Hippocampal formation (tissue), 2 donors: ENCODE results near the gene MAD1L1.
"Not testable (repeated sequence)": the region's sequence is repeated elsewhere in the genome, so short reads cannot be mapped to it uniquely, and the experiment has no call there.

ENCODE experiments used
- DNase-seq, 2 donors: peaks; one replicate each; lab custom pipeline; 2025; lab: John Stamatoyannopoulos, UW

Gene MAD1L1

DNA sequence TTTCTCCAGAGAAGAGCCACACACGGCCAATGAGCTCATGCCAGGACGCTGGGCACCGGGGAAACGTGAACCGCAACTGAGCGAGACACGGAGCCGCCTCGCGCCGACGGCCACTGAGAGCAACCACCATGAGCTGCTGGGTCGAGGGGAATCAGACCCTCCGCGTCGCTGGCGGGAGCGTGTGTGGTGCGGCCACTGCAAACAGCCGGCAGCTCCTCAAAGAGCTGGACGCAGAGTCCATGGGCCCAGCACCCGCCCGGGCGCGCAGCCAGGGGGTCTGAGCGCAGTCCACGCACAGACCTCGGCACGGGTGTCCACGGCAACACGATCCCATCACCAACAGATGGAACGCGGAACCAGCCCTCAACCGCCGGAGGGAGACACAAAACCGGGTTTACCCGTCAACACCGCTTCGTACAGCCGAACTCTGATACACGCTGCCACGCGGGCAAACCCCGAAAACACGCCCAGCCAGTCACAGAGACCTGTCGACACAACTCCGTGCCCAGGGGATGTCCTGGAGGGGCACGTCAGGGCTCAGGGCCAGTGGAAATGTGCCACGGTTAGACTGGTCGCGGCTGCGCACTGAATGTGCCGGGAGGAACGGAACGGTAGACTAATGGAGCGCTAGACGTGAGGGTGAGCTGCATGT lies 415.6 kb downstream of the MAD1L1 start:
- DNase-seq: no peak

DNA sequence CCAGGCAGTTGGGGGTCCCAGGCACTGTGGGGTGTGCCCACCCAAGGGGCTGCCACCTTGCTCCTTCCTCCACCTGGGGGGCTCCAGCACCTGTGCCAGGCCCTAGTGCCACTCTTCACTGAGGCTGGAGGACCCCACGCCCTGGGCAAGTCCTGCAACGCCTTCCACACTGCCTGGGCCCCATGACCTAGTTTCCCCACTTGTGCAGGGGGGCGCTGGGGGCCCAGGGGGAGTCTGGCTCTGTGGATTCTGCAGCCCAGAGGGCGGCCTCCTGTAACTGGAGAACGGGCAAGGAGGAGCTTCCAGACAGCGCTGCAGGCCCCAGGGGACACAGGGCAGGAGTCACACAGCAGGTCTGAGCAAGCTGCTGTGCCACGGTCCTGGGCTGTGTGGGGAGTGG lies 416.3 kb downstream of the MAD1L1 start:
- DNase-seq: not testable (repeated sequence)

DNA sequence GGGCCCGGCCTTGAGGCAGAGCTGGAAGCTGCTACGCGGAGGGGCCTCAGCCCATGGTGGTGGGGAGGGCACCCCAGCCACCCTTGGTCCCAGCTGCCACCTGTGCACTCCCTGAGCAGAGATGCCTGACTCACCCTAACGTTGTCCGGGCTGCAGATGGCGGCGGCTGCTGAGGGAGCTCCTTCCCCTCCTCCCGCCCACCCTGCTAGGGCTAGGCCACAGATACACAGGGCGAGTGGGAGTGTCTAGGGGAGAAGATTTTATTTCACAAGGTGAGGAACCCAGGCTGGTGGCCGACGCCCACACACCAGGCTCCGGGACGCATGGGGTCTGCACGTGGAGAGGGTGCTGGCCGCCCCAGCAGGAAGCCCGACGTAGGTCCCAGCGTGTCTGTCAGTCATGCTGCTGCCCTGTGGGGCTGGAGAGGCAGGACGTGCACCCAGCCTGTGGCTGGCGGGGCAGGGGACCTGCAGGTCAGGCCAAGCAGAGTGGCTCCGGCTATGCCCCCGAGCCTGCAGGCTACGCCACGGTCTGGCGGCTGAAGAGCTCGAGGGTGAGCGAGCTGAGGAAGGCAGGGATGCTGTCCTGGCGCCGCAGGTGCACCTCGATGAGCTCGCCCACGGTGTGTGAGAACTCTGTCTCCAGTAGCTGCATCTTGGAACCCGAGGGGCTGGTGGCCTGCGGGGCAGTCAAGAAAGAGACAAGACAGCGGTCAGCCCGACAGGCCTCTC lies 417.0 kb downstream of the MAD1L1 start:
- not testable (repeated sequence) for DNase-seq

DNA sequence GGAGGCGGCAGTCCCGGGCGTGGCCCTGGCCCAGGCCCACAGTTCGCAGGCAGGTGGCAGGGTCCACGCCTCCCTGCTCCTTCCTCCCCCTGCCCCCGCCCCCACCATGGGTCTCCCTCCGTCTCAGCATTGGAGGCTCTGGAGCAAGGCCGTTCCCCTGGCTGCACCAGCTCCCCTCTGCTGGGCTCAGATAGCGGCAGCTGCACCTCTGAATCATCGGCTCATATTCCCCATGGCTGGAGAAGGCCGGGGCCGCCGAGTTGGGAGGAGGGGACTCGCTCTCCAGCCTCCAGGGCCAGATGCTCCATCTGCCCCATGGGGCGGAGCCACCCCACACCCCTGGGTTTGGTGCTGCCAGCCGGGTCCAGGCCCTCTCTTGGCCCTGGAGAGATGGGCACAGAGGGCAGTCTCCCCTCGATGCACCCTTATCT lies 417.7 kb downstream of the MAD1L1 start:
- no peak for DNase-seq

DNA sequence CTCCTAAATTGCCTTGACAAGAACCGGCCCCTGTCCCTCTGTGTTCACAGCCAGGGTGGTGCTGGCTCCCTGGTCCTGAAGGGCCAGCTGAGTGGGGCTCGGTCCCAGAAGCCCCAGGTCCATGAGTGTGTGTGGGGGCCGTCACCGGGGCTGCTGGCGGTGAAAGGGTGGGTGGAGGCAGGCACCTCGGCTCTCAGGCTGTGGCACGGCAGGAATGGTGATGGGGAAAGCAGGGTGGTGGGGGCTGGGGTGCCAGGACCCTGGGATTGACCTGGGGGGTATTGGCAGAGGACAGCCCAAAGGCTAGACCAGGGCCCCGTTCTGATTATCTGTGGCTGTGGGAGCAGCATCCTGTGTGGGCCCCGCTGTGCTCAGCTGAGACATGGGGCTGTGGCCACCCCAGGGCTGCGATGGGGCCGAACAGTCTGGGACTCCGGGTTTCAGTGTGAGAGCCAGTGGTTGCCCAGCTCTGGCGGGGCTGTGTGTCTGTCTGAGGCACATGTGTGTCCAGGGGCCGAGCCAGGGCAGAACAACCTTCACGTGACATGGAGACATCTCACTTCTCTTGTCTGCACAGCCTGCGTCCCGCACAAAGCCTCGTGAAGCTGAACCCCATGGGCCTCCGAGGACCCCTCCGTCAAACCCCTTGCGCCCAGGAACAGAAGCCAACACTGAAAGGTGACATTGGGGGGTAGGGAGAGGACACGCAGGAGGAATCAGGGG lies 418.5 kb downstream of the MAD1L1 start:
- DNase-seq: no peak

DNA sequence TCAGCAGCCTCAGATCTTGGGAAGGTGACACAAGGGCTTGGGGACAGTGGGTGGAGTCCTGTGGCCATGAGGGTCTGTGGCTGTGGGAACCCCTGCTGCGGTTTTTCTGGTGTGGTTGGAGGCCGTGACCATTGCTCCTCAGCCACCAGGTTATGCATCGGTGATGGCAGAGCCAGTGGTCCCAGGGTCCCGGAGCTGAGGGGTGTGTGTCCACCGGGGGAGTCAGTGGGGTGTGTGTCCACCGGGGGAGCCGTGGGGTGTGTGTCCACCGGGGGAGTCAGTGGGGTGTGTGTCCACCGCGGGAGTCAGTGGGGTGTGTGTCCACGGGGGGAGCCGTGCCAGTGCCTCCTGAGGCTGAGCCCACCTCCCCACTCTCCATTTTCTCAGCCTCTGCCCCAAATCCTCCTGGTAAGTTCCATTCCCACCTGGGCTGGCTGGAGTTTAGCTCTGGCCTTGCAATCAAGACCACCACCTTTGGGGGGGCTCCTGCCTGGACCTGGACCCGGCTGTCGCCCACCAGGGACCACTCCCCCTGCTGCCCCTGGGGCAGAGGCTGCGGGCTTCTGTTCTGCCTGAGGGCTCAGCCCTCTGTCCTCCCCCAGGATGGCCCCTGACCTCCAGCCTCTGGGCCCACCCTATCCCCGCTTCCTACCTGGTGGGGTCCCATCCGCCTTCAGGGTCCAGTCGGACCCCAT lies 419.2 kb downstream of the MAD1L1 start:
- DNase-seq: no peak

DNA sequence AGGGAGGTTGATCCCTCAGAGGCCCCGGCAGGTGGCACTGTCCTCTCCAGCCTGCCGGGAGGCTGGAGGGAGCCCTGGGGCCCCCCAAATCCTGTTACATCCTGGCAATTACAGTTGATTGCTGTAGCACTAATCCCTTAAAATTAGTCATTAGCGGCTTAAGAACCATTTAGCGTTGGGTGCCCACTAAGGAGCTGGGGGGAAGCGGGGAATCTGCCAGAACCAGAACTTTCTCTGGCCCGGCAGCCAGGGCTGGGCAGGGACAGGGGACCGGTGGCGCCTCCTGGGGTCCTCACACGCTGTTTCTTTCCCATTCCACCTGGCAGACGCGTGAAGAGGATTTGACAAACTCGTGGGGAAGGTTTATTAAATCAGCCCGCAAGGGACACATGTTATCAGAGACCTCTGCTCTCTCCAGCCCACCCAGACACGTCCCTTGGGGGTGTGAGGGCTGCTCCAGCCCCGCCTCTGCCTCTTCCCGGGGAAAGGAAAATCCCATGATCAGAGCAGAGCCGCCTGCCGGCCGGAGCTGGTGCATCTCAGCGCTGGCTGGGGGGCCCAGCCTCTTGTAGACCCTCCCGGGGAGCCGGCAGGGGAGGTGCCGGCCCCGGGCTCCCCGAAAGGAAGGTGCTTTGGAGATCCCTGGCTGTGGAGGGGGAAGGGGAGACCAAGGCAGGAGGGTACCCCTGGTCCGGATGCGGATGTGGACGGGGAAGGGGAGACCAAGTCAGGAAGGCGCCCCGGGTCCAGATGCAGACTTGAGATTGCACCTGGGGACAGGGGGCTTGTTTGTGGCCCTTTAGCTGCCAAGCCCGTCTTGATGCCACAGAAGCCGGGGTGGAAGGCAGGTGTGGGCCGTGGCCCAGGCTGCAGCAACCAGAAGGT lies 420.0 kb downstream of the MAD1L1 start:
- no peak for DNase-seq

DNA sequence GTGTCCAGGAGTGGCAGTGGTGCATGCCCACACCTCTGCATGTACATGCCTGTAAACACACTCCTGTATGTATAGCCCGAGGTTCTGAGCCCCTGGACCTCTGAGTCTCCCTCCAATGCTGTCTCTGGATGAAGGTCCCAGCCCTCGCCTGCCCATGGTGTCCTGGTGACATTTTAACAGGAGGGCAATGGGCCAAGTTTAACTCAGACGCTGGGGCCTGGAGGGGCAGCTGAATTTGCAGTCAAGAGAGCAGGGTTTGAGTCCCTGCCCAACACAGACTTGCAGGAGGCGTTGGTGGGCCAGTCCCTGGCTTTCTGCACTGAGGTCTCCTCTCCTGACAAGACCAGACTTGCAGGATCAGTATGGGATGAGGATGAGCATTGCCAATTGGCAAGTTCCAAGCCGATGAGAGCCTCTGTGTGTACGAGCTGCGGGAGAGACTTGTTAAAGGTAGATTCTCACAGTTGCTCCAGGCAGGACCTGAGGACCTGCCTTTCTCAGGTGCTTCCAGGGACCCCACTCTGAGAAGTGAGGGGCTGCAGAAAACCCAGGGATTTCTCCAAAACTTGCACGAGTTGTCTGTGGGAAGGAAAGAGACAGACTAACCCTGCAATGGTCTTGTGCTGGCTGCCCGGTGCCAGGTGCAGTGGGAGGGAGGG lies 420.8 kb downstream of the MAD1L1 start:
- no peak for DNase-seq

DNA sequence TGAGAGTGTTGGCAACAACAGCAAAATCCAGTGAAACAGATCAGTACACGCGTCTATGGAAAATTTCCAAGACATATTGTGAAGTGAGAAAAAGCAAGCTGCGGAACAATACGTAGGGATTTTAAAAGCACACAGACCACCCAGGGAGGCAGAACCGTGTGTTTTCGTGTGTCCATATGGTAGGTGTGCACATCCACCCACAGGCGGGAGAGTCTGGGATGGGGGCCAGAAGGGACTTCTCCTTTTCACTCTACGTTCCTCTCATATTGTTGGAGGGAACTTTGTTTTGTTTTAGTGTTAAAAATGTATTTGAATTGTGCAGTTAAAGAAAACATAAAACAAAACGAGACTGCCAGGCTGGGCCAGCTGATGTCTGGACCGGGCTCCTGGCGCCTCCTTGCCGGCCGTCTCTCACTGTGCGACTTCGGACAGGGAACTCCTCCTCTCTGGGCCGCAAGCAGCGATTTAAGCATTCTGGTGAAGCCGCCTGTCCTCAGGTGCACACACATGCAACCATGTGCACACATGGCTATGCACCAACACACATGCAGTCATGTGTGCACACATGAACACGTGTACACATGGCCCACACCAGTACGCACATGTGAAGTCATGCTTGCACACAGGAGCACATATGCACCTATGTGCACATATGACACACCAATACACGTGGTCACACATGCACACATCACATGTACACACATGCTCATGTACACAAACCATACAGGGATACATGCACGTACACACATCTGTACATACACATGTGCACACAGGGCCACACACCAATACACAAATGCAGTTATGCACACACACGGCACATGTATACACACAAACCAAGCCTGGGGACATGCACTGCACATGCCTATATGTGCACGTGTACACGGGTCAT lies 421.5 kb downstream of the MAD1L1 start:
- no peak for DNase-seq

DNA sequence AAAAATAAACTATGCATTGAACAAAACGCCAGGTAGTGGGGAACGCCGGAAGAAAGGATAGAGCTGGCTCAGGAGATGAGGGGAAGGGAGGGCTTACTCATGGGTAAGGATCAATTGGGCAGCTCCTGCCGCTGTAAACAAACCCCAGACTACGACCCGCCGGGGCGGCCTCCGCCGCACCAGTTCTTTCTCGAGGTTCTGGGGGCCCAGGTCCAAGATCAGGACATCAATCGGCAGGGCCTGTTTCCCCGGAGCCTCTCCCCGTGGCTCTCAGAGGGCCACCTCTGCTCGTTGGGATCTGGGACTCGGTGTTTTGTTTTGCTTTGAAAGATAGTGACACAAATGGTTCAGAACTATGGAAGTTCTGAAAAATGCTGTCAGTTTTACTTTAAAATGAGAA lies 422.2 kb downstream of the MAD1L1 start:
- no peak for DNase-seq

DNA sequence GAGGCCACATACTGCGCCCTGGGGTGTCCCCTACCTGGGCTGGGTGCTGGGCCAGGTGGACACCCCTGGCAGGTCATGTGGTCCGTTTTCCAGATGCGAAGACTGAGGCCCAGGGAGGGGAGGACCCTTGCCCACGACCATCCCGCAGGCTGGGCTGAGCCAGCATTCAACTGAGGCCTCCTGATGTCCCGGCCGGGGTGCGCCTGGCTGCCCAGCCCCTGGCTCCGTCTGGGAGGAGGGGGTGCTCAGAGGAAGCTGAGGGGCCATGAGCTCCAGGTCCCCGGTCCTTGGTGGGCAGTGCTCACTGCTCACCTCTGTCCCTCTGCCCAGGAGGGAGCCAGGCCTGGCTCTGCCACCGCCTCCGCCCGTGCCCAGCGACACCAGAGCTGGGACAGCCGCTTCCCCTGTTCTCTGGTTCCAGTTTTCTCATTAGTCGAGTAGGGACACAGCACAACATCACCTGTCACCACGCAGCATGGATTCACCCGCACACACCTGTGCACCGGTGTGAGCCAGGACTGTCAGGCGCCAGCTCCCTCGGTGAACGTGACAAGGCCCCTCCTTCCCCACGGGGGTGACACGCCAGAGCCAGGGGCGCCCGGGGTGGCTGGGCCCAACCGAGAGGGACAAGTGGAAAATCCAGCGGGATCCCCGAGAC lies 423.0 kb downstream of the MAD1L1 start:
- no peak for DNase-seq

DNA sequence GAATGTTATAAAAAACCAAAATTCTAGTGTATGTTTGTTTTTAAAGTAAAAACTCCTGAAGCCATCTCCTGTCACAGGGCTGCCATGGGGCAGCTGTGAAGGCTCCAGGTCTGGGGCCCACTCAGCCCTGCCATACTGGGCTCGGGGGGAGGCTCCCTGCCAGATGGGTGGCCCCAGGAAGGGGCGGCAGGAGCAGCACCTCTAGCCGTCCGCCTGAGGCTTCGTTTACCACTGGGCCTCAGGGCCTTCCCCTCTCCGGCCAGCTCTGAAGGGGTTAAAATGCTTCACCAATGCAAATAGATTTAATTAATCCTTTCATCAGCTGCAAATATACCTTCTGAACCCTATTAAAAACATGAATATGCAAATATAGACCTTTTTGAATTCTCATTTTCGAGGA lies 423.7 kb downstream of the MAD1L1 start:
- no peak for DNase-seq

DNA sequence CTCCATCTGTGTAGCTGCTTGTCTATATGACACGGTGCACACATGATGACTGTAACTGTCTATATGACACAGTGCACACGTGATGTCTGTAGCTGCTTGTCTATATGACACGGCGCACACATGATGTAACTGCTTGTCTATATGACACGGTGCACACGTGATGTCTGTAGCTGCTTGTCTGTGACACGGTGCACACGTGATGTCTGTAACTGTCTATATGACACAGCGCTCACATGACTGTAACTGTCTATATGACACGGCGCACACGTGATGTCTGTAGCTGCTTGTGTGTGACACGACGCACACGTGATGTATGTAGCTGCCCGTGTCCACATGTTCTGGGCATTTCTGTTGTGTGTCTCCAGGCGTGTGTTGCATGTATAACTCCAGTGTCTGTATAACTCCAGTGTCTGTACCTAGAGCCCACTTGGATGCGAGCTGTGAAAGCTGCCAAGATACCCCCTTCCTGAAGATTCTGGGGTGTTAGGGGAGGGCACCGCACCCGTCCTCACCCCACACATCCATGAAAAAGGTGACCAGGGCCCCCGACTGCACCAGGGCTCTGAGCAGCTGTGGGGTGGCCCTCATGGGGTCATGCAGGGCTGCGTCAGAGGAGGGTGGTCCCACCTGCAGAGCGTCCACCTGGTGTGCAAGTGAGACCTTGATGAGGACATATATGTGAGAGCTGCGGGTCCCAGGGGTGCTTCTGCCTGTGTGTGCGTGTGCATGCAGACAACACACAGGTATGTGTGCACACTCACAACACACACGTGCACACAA lies 424.7 kb downstream of the MAD1L1 start:
- DNase-seq: no peak

DNA sequence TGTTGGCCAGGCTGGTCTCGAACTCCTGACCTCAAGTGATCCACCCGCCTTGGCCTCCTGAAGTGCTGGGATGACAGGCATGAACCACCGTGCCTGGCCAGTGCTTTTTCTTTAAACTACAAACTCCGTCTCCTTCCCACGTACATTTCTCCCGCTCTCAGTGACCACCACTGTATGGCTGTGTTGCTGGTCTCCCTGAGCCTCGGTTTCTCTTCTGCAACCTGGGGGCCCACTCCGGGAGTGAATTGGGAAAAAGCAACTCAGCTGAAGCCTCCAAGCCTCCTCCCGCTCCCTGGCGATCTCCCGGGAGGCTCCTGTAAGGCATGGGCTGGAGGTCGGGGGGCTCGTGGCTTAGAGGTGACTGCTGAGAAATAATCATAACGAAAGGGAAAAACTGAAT lies 426.4 kb downstream of the MAD1L1 start:
- no peak for DNase-seq

DNA sequence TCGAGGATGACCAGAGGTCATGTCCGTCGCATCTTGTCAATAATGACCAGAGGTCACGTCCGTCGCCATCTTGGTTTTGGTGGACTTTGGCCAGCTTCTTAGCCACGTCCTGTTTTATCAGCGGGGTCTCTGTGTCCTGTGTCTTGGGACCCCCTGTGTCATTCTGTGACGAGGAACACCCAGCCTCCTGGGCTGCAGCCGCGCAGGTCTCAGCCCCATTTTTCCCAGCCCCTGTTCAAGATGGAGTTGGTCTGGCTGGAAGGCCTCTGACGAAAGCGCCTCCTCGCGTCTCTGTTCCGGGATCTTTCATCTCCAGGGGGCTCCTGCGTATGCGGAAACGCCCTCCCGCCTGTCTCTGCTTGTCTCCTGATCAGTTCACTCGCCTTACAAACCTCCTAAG lies 428.4 kb downstream of the MAD1L1 start:
- no peak for DNase-seq

DNA sequence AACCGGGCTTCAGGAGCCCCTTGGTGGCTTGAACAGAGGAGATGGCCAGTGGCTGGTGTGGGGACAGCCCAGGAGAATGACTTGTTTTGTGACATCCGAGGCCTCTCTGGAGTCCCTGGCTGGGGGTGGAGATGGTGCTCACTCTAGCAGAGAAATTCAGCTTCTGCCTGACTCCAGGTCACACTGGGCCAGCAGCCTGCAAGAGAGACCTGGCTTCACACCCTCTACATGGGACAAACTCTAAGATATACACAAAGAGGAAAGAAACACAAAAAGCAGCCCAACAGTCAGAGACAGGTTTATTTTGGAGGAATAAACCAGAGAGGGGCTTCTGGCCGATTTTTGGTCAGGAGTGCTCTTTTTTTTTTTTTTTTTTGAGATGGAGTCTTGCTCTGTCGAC lies 429.8 kb downstream of the MAD1L1 start:
- no peak for DNase-seq

DNA sequence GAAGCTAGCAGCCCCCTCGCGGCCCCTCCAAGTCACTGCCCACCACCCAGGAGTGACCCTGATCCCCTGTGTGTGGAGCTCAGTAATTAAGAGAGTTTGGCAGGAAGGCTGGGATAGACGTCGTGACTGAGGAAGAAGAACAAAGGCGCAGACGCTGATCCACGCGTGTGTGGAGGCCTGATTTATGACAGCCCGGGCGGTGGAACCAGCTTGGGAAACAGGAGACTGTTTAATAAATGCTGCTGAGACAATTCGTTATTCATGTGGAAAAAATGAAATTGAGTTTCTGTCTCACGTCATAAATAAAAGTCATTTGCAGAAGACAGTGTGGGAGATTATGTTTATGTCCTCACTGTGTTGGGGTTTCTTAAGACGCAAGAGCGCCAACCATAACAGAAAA lies 431.8 kb downstream of the MAD1L1 start:
- DNase-seq: no peak

DNA sequence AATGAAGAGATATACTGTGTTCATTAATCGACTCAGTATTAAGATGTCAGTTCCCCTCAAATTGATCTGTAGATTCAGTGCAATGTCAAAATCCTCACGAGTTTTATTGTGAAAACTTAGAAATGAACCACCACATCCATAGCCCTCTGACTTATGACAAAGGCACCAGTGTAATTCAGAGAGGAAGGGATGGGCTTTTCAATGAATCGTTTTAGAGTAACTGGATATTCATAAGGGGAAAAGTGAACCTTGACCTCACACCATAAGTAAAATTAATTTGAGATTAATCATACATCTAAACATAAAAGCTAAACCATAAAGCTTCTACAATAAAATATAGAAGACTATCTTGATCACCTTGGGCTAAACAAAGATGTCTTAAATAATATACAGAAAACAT lies 434.6 kb downstream of the MAD1L1 start:
- DNase-seq: no peak
